GM21515 (cell line): ENCODE measurements around the gene DOLPP1.

ENCODE experiments used
- ATAC-seq: cut with Tn5 transposase; IDR thresholded peaks from one replicate; pipeline ENCODE4 v1.9.1; 2021; ENCODE audit not compliant: unreplicated experiment

The DOLPP1 gene

GRCh38 chr9:129136446-129137035 is 55.6 kb downstream of the DOLPP1 start:
- ATAC-seq, result no peak

GRCh38 chr9:129137292-129138143 is 56.6 kb downstream of the DOLPP1 start:
- ATAC-seq, result no peak

GRCh38 chr9:129138144-129138462 is 57.2 kb downstream of the DOLPP1 start:
- ATAC-seq, result no peak

GRCh38 chr9:129138476-129139232 is 57.7 kb downstream of the DOLPP1 start:
- ATAC-seq, result no peak

GRCh38 chr9:129139233-129139992 is 58.5 kb downstream of the DOLPP1 start:
- ATAC-seq, result peak; percentile 32

- ATAC-seq, result peak; percentile 58
Observed at GRCh38 chr9:129139993-129140396, 59.1 kb downstream of the DOLPP1 start.
